Osteocyte (in vitro differentiated cells): Measurements from ENCODE around the gene PACS2. TPM values are rescaled to one million over a fixed set of nuclear protein-coding genes. Genes with fewer than 3 reads are reported as not detected.

Experiments used
- DNase-seq: peaks from one replicate; pipeline ENCODE4 v3.0.0; 2021; ENCODE audit warnings: mixed read lengths; ENCODE audit not compliant: unreplicated experiment; ENCODE audit errors: extremely low spot score
- H3K27ac Mint-ChIP-seq: one replicate; pipeline ENCODE4 v1.8.0; 2021; ENCODE audit warnings: mild to moderate bottlenecking, mixed read lengths; ENCODE audit not compliant: unreplicated experiment
- H3K27me3 Mint-ChIP-seq: one replicate; pipeline ENCODE4 v1.8.0; 2021; ENCODE audit warnings: mixed read lengths; ENCODE audit not compliant: unreplicated experiment
- H3K36me3 Mint-ChIP-seq: one replicate; pipeline ENCODE4 v1.8.0; 2021; ENCODE audit warnings: mixed read lengths; ENCODE audit not compliant: unreplicated experiment
- H3K4me1 Mint-ChIP-seq: one replicate; pipeline ENCODE4 v1.8.0; 2021; ENCODE audit warnings: mixed read lengths; ENCODE audit not compliant: unreplicated experiment
- H3K4me3 Mint-ChIP-seq: one replicate; pipeline ENCODE4 v1.8.0; 2021; ENCODE audit warnings: mild to moderate bottlenecking, moderate library complexity, mixed read lengths; ENCODE audit not compliant: unreplicated experiment
- H3K9me3 Mint-ChIP-seq: one replicate; pipeline ENCODE4 v1.8.0; 2021; ENCODE audit warnings: mixed read lengths; ENCODE audit not compliant: unreplicated experiment
- total RNA-seq: library from RNA; stranded (reverse); gene quantifications from 2 replicates; pipeline ENCODE4 v1.2.1, GENCODE V29; 2021
- TF ChIP-seq, protein P1 (sequence below): fragments of 200-600 bp; sonication (generic); IDR thresholded peaks from 2 replicates; pipeline ENCODE4 v1.5.0; 2021; ENCODE audit warnings: antibody characterized with exemption, mild to moderate bottlenecking, moderate library complexity

PACS2 gene
- total RNA-seq, 1 donor from 2014 or later: 115 TPM

DNA sequence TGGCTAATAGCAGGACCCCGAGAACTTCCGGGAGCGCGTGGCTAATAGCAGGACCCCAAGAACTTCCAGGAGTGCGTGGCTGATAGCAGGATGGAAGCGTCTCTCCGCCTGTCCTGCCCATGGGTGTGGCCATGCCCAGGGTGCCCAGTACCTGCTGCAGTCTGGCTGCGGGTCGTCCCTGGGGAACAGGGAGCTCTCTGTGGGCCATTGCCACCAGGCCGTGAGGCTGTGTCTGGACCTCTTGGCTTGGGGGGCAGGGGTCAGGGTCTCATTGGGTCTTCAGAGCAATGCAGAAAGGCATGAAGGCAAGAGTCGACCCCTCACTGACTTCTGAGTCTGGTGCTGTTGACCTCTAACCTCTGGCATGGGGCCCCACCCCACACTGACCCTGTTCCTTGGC is 35.4 kb downstream of the PACS2 start:
- TF ChIP-seq, protein P1, sequence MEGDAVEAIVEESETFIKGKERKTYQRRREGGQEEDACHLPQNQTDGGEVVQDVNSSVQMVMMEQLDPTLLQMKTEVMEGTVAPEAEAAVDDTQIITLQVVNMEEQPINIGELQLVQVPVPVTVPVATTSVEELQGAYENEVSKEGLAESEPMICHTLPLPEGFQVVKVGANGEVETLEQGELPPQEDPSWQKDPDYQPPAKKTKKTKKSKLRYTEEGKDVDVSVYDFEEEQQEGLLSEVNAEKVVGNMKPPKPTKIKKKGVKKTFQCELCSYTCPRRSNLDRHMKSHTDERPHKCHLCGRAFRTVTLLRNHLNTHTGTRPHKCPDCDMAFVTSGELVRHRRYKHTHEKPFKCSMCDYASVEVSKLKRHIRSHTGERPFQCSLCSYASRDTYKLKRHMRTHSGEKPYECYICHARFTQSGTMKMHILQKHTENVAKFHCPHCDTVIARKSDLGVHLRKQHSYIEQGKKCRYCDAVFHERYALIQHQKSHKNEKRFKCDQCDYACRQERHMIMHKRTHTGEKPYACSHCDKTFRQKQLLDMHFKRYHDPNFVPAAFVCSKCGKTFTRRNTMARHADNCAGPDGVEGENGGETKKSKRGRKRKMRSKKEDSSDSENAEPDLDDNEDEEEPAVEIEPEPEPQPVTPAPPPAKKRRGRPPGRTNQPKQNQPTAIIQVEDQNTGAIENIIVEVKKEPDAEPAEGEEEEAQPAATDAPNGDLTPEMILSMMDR: no peak
- no peak overlapping the region for H3K4me3 Mint-ChIP-seq
- no peak for DNase-seq
- H3K36me3 Mint-ChIP-seq: peaks cover 2% of the 10 kb centered on the region
- no peaks in the 10 kb centered on the region for H3K9me3 Mint-ChIP-seq
- no peaks in the 10 kb centered on the region for H3K27me3 Mint-ChIP-seq
- H3K4me1 Mint-ChIP-seq: peaks cover 7% of the 10 kb centered on the region
- no peak overlapping the region for H3K27ac Mint-ChIP-seq

DNA sequence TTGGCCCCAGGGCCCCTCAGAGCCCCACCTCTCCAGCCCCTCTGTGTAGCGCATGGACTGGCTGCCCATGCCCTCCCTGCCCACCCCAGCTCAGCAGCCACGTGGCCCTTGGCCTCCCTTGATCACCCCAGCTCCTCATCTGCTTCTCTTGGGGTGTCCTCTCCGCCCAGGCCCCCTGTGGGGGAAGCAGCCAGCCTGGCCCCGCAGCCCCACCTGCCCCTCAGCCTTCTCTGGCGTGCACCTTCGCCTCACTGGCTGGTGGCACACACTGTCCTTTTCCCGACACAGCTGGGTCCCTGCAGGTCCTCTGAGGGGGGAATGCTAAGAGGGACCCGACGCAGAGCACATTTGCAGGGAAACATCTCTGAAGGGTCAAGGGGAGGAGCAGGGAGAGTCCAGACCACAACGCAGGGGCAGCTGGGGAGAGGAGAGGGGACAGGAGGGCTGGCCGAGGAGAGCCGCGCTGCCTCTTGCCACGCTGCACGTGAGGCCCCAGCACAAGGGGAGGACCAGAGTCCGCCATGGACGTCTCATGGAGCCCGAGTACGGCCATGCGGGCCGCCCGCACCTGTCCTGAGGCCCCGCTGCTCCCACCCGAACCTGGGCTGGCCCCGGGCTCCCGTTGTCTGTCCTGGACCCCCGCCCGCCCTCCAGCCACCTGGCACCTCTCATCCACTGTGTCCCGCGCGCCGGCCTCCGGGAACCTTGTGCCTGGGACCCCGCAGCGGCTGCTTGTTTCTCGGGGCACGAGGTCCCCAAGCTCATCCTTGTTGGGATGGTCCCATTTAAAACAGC is 36.1 kb downstream of the PACS2 start:
- no peaks in the 10 kb centered on the region for H3K9me3 Mint-ChIP-seq

DNA sequence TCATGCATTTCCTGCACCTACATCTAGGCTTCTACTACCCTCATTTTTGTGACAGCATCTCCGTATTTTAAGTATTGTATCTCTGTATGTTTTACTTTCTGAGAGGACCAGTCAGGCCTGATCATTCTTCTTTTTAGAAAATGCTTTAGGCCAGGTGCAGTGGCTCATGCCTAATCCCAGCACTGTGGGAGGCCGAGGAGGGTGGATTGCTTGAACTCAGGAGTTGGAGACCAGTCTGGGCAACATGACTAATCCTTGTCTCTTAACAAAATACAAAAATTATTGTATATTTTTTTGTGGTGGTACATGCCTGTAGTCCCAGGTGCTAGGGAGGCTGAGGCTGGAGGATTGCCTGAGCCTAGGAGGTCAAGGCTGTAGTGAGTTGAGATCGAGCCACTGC is 36.9 kb downstream of the PACS2 start:
- Mint-ChIP-seq H3K4me3 (no peak overlapping the region), H3K4me1 (peaks cover 7% of the 10 kb centered on the region), H3K9me3 (no peaks in the 10 kb centered on the region), H3K27ac (no peak overlapping the region), H3K27me3 (no peaks in the 10 kb centered on the region), H3K36me3 (peaks cover 2% of the 10 kb centered on the region)
- TF ChIP-seq, protein P1: no peak
- DNase-seq: no peak

More for the DNA sequence above, 36.1 kb downstream of the PACS2 start:
- H3K27ac Mint-ChIP-seq: no peak overlapping the region
- TF ChIP-seq, protein P1: no peak
- H3K27me3 Mint-ChIP-seq: no peaks in the 10 kb centered on the region
- peaks cover 7% of the 10 kb centered on the region for H3K4me1 Mint-ChIP-seq
- peaks cover 2% of the 10 kb centered on the region for H3K36me3 Mint-ChIP-seq
- H3K4me3 Mint-ChIP-seq: no peak overlapping the region
- no peak for DNase-seq

DNA sequence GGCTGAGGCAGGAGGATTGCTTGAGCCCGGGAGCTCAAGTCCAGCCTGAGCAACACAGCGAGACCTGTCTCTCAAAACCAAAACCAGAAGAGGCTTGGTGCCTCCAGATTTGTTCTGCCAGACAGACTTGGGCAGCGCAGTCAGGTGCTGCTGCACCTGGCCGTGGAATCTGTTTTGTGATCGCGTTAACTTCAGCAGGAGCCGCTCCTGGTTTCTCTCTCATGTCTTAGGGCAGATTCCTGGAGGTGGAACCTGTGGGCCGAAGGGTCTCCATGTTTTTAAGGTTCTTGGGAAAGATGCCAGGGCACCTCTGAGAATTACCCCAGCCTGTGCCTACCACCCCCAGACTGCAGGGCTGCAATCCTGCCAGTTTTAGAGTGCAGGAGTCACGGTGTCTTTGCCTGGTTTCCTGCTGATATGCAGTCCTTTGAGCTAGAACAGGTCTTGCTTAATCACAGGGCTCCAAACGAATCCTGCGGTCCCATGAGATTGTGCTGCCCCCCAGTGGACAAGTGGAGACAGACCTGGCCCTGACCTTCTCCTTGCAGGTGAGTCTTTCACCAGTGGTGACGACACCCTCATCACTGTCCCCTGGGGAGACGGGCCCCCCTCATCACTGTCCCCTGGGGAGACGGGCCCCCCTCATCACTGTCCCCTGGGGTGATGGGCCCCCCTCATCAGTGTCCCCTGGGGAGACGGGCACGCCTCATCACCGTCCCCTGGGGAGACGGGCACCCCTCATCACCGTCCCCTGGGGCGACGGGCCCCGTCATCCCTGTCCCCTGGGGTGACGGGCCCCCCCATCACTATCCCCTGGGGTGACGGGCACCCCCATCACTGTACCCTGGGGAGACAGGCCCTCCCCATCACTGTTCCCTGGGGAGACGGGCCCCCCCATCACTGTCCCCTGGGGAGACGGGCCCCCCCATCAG is 37.6 kb downstream of the PACS2 start:
- H3K9me3 Mint-ChIP-seq: no peaks in the 10 kb centered on the region
- H3K4me3 Mint-ChIP-seq: no peak overlapping the region
- TF ChIP-seq, protein P1: peak; percentile 88
- peak; percentile 91 for DNase-seq
- H3K36me3 Mint-ChIP-seq: peaks cover 2% of the 10 kb centered on the region
- no peaks in the 10 kb centered on the region for H3K27me3 Mint-ChIP-seq
- H3K4me1 Mint-ChIP-seq: peaks cover 5% of the 10 kb centered on the region
- peak overlapping the region; percentile 62 for H3K27ac Mint-ChIP-seq

DNA sequence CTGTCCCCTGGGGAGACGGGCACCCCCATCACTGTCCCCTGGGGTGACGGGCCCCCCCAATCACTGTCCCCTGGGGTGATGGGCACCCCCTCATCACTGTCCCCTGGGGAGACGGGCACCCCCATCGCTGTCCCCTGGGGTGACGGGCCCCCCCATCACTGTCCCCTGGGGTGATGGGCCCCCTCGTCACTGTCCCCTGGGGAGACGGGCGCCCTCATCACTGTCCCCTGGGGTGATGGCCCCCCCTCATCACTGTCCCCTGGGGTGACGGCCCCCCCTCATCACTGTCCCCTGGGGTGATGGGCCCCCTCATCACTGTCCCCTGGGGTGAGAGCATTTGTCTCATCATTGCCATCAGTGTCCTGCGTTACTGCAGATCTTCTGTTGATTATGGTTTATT is 38.6 kb downstream of the PACS2 start:
- TF ChIP-seq, protein P1: no peak
- Mint-ChIP-seq H3K9me3 (no peaks in the 10 kb centered on the region), H3K36me3 (peaks cover 2% of the 10 kb centered on the region), H3K4me1 (peaks cover 2% of the 10 kb centered on the region), H3K4me3 (no peak overlapping the region), H3K27me3 (no peaks in the 10 kb centered on the region), H3K27ac (no peak overlapping the region)
- no peak for DNase-seq
